22Rv1 (cell line): ENCODE data around the gene IL1RL1.

Experiments used
- CTCF ChIP-seq: fragments of 450-650 bp; IDR thresholded peaks from 2 replicates; pipeline ENCODE4 v1.5.1; 2017; ENCODE audit warnings: mild to moderate bottlenecking
- ZFX ChIP-seq: fragments of 450-650 bp; IDR thresholded peaks from 2 replicates; pipeline ENCODE4 v1.6.1; 2017; ENCODE audit warnings: antibody characterized with exemption, borderline replicate concordance

GRCh38 chr2:102397209-102397608 lies 85.8 kb downstream of the IL1RL1 start:
- TF ChIP-seq CTCF (no peak), ZFX (no peak)
